H9 (cell line): ENCODE results near the gene CAMK2G. TPM values are rescaled to one million over a fixed set of nuclear protein-coding genes. Genes with fewer than 3 reads are reported as not detected.

Source experiments
- DNase-seq: peaks from one replicate; pipeline ENCODE4 v3.0.0-alpha.2; 2017
- H2AFZ ChIP-seq: one replicate; pipeline ENCODE4 v1.6.1; 2013; ENCODE audit warnings: mild to moderate bottlenecking, low read length, control low read depth, moderate library complexity
- H2AK5ac ChIP-seq: 2 replicates; pipeline ENCODE4 v1.6.1; 2013; ENCODE audit warnings: low read length, control low read depth, mixed read lengths; ENCODE audit not compliant: insufficient read length
- H2BK120ac ChIP-seq: one replicate; pipeline ENCODE4 v1.6.1; 2013; ENCODE audit warnings: low read depth, mild to moderate bottlenecking, low read length, control low read depth, inconsistent platforms; ENCODE audit not compliant: poor library complexity, severe bottlenecking
- H2BK12ac ChIP-seq: 2 replicates; pipeline ENCODE4 v1.6.1; 2013; ENCODE audit warnings: low read length, control low read depth, mixed read lengths, low read depth; ENCODE audit not compliant: insufficient read length
- H2BK15ac ChIP-seq: 2 replicates; pipeline ENCODE4 v1.6.1; 2013; ENCODE audit warnings: low read depth, low read length, control low read depth
- H2BK20ac ChIP-seq: one replicate; pipeline ENCODE4 v1.6.1; 2013; ENCODE audit warnings: low read depth, mild to moderate bottlenecking, low read length, control low read depth, inconsistent platforms; ENCODE audit not compliant: poor library complexity, severe bottlenecking
- H2BK5ac ChIP-seq: 2 replicates; pipeline ENCODE4 v1.6.1; 2013; ENCODE audit warnings: low read length, control low read depth, mixed read lengths; ENCODE audit not compliant: insufficient read length
- H3K14ac ChIP-seq: 2 replicates; pipeline ENCODE4 v1.6.1; 2013; ENCODE audit warnings: low read length, control low read depth; ENCODE audit not compliant: insufficient read depth
- H3K18ac ChIP-seq: 2 replicates; pipeline ENCODE4 v1.6.1; 2013; ENCODE audit warnings: low read depth, mild to moderate bottlenecking, mixed read lengths, low read length, control low read depth; ENCODE audit not compliant: insufficient read length
- H3K23ac ChIP-seq: 2 replicates; pipeline ENCODE4 v1.6.1; 2013; ENCODE audit warnings: low read length, control low read depth, mixed read lengths, low read depth; ENCODE audit not compliant: insufficient read length
- H3K23me2 ChIP-seq: 2 replicates; pipeline ENCODE4 v1.6.1; 2013; ENCODE audit warnings: low read depth, mild to moderate bottlenecking, mixed read lengths, low read length, control low read depth; ENCODE audit not compliant: insufficient read length, poor library complexity, severe bottlenecking
- H3K27ac ChIP-seq: 2 replicates; pipeline ENCODE4 v1.5.1; 2013; ENCODE audit warnings: low read length, control low read depth, mixed read lengths, low read depth; ENCODE audit not compliant: insufficient read length
- H3K27me3 ChIP-seq: 2 replicates; pipeline ENCODE4 v1.6.1; 2013; ENCODE audit warnings: low read length, control low read depth, inconsistent platforms; ENCODE audit not compliant: insufficient read depth
- H3K4ac ChIP-seq: 2 replicates; pipeline ENCODE4 v1.6.1; 2013; ENCODE audit warnings: low read depth, mild to moderate bottlenecking, control low read depth, inconsistent platforms, low read length, moderate library complexity
- H3K4me1 ChIP-seq: 2 replicates; pipeline ENCODE4 v1.6.1; 2013; ENCODE audit warnings: low read length, control low read depth, inconsistent platforms; ENCODE audit not compliant: insufficient read depth
- H3K4me2 ChIP-seq: 2 replicates; pipeline ENCODE4 v1.6.1; 2013; ENCODE audit warnings: low read length, control low read depth, mixed read lengths; ENCODE audit not compliant: insufficient read length, insufficient read depth
- H3K56ac ChIP-seq: 2 replicates; pipeline ENCODE4 v1.6.1; 2013; ENCODE audit warnings: low read depth, mild to moderate bottlenecking, mixed read lengths, low read length, control low read depth; ENCODE audit not compliant: insufficient read length
- H3K79me1 ChIP-seq: 2 replicates; pipeline ENCODE4 v1.6.1; 2013; ENCODE audit warnings: low read depth, mild to moderate bottlenecking, moderate library complexity, low read length, control low read depth, inconsistent platforms; ENCODE audit not compliant: insufficient read depth, poor library complexity, severe bottlenecking
- H3K79me2 ChIP-seq: 2 replicates; pipeline ENCODE4 v1.6.1; 2013; ENCODE audit warnings: low read length, control low read depth, inconsistent platforms; ENCODE audit not compliant: insufficient read depth
- H3K9ac ChIP-seq: 2 replicates; pipeline ENCODE4 v1.6.1; 2013; ENCODE audit warnings: low read length, control low read depth, mixed read lengths; ENCODE audit not compliant: insufficient read length; ENCODE audit errors: extremely low read depth
- H3K9me3 ChIP-seq: one replicate; pipeline ENCODE4 v1.6.1; 2013; ENCODE audit warnings: low read depth, low read length, inconsistent platforms; ENCODE audit not compliant: control insufficient read depth
- H3T11ph ChIP-seq: one replicate; pipeline ENCODE4 v1.6.1; 2013; ENCODE audit warnings: mild to moderate bottlenecking, low read length, control low read depth, inconsistent platforms
- H4K20me1 ChIP-seq: one replicate; pipeline ENCODE4 v1.6.1; 2013; ENCODE audit not compliant: control insufficient read depth, insufficient read length, insufficient read depth
- H4K5ac ChIP-seq: 2 replicates; pipeline ENCODE4 v1.6.1; 2013; ENCODE audit warnings: low read depth, mild to moderate bottlenecking, mixed read lengths, low read length, control low read depth; ENCODE audit not compliant: insufficient read length
- H4K8ac ChIP-seq: replicated peaks from 2 replicates; pipeline ENCODE4 v1.6.1; 2013; ENCODE audit warnings: low read length, control low read depth, mixed read lengths, low read depth; ENCODE audit not compliant: insufficient read length
- H4K91ac ChIP-seq: 2 replicates; pipeline ENCODE4 v1.6.1; 2013; ENCODE audit warnings: low read depth, mild to moderate bottlenecking, moderate library complexity, mixed read lengths, low read length, control low read depth; ENCODE audit not compliant: insufficient read length
- H3K27ac Mint-ChIP-seq, 3 experiments: 2 replicates in 2 of 3; 3 replicates in 1 of 3; pipeline ENCODE4 v1.8.0; 2020 to 2021; ENCODE audit warnings: mixed read lengths in 3 of 3, mild to moderate bottlenecking in 1 of 3, moderate library complexity in 1 of 3
- H3K27me3 Mint-ChIP-seq: 2 replicates; pipeline ENCODE4 v1.8.0; 2021; ENCODE audit warnings: low read depth, mild to moderate bottlenecking, moderate library complexity, mixed read lengths
- H3K36me3 Mint-ChIP-seq, 3 experiments: 2 replicates in 2 of 3; 3 replicates in 1 of 3; pipeline ENCODE4 v1.8.0; 2020 to 2021; ENCODE audit warnings: low read depth in 3 of 3, mixed read lengths in 3 of 3; ENCODE audit not compliant: insufficient read depth in 1 of 3
- H3K4me1 Mint-ChIP-seq, 2 experiments: 2 replicates each; pipeline ENCODE4 v1.8.0; 2020; ENCODE audit warnings: mixed read lengths in 2 of 2
- H3K4me3 Mint-ChIP-seq, 2 experiments: 2 replicates in 1 of 2; 3 replicates in 1 of 2; pipeline ENCODE4 v1.8.0; 2020 to 2021; ENCODE audit warnings: mild to moderate bottlenecking in 2 of 2, mixed read lengths in 2 of 2, moderate library complexity in 1 of 2
- H3K9me3 Mint-ChIP-seq, 2 experiments: 2 replicates in 1 of 2; 3 replicates in 1 of 2; pipeline ENCODE4 v1.8.0; 2020; ENCODE audit warnings: mild to moderate bottlenecking in 2 of 2, mixed read lengths in 2 of 2, moderate library complexity in 1 of 2
- CTCF ChIP-seq: fragments of 200-600 bp; sonication (generic); conservative IDR thresholded peaks from 3 replicates; pipeline ENCODE4 v1.8.0; 2021; ENCODE audit warnings: antibody characterized with exemption, mild to moderate bottlenecking
- WGBS: extraction: QIAGEN DNeasy Blood & Tissue Kit; methylation state at CpG from one replicate; pipeline ENCODE4 v1.1.7; 2013; ENCODE audit warnings: missing lambda C conversion rate, low lambda C conversion rate, mixed read lengths; ENCODE audit not compliant: insufficient read length; ENCODE audit errors: extremely low coverage; 5-methylcytosine and 5-hydroxymethylcytosine counted together
- total RNA-seq: library from RNA; stranded (reverse); gene quantifications from 2 replicates; pipeline ENCODE4 v1.2.1, GENCODE V29; 2021

The CAMK2G gene
- total RNA-seq, 1 experiment from 2014 or later, result 31.8 TPM

DNA sequence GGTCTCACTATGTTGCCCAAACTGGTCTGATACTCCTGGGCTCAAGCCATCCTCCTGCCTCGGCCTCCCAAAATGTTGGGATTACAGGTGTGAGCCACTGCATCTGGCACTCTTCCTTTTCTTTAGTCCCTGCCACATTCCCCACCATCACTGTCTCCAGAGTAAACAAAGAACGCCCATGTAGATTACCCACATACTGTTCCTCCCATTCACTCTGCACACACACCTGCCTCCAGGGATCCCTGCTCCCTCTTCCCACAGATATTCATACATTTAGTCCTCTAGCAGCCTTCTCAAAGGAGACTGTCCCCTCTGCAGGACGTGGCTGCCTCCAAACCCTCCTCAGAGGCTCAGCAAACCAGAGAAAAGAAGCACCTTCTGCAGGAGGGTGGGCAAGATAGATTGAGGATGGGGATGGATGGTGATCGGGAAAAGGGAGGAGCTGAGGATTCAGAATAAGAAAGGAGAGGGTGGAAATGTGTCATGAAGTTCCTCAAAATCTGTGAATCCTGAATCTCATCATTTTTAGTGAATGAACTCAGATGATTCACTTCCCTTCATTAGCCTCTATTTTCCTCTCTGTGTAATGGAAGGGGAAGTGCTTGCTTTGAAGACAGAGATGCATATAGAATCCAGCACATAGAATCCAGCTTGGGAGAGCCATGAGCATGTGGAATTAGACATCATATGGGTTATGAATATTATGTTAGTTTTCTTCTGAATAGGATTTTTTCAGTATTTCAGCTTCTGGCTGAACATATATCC lies 31.1 kb upstream of the CAMK2G start:
- H3K14ac ChIP-seq, result no peak overlapping the region; the same call in 1 of the 2 replicates
- H3K36me3 Mint-ChIP-seq, result no peaks in the 10 kb centered on the region
- H4K8ac ChIP-seq, result no peak overlapping the region
- no peak overlapping the region for H2AFZ ChIP-seq
- no peak overlapping the region for H3K23ac ChIP-seq
- no peak overlapping the region for H2BK20ac ChIP-seq
- no peaks in the 10 kb centered on the region for H3K79me2 ChIP-seq
- no peaks in the 10 kb centered on the region for H3K79me1 ChIP-seq
- H3K27me3 Mint-ChIP-seq, result peaks cover 26% of the 10 kb centered on the region
- H3K27me3 ChIP-seq, result no peaks in the 10 kb centered on the region; the same call in 1 of the 2 replicates
- no peaks in the 10 kb centered on the region for H4K20me1 ChIP-seq
- no CpG with 5 or more reads among the region's 4 CpGs for whole genome bisulfite sequencing
- no peak overlapping the region for H2BK15ac ChIP-seq
- H3K18ac ChIP-seq, result no peak overlapping the region
- H2BK12ac ChIP-seq, result no peak overlapping the region
- H3K9ac ChIP-seq, result no peak overlapping the region
- peaks cover 33 to 37% of the 10 kb centered on the region in 2 experiments for H3K4me1 Mint-ChIP-seq
- no peak overlapping the region for H3K4me3 Mint-ChIP-seq
- H3T11ph ChIP-seq, result no peak overlapping the region
- no peak overlapping the region for H3K4ac ChIP-seq
- H3K27ac ChIP-seq, result no peak overlapping the region
- H3K56ac ChIP-seq, result no peak overlapping the region
- no peaks in the 10 kb centered on the region for H3K9me3 Mint-ChIP-seq
- TF ChIP-seq CTCF, result no peak
- peaks cover 5% of the 10 kb centered on the region; the same call in 1 of the 2 replicates for H3K4me1 ChIP-seq
- H3K4me2 ChIP-seq, result no peak overlapping the region
- no peak for DNase-seq
- H2AK5ac ChIP-seq, result no peak overlapping the region
- no peak overlapping the region for H4K5ac ChIP-seq
- H2BK120ac ChIP-seq, result no peak overlapping the region
- H3K23me2 ChIP-seq, result peaks cover 3% of the 10 kb centered on the region
- H3K27ac Mint-ChIP-seq, result peak overlapping the region in 2 of 3 experiments; percentile 54 to 72; a peak in 5 of 7 replicates
- no peak overlapping the region for H2BK5ac ChIP-seq
- no peak overlapping the region for H4K91ac ChIP-seq
- no peaks in the 10 kb centered on the region for H3K9me3 ChIP-seq
